Peyer's patch (tissue), 4 donors: Measurements from ENCODE around the gene CTAG1A.
"Not testable (repeated sequence)": the region's sequence is repeated elsewhere in the genome, so short reads cannot be mapped to it uniquely, and the experiment has no call there.

Experiments used
- POLR2A ChIP-seq, 2 donors: fragments of 450-650 bp; IDR thresholded peaks; one replicate each; pipeline ENCODE4 v1.5.1; 2017; ENCODE audit warnings: antibody characterized with exemption in 2 of 2, mild to moderate bottlenecking in 2 of 2, moderate library complexity in 2 of 2
- TF ChIP-seq, protein P1 (sequence below), 6 experiments: fragments of 450-650 bp in 4 of 6; fragments of 200-600 bp in 2 of 6; sonication (generic) in 1 of 6; IDR thresholded peaks; one replicate each; pipeline ENCODE4 v1.5.1; 2017 to 2019; ENCODE audit warnings: antibody characterized with exemption in 6 of 6, mild to moderate bottlenecking in 3 of 6, moderate library complexity in 1 of 6

DNA sequence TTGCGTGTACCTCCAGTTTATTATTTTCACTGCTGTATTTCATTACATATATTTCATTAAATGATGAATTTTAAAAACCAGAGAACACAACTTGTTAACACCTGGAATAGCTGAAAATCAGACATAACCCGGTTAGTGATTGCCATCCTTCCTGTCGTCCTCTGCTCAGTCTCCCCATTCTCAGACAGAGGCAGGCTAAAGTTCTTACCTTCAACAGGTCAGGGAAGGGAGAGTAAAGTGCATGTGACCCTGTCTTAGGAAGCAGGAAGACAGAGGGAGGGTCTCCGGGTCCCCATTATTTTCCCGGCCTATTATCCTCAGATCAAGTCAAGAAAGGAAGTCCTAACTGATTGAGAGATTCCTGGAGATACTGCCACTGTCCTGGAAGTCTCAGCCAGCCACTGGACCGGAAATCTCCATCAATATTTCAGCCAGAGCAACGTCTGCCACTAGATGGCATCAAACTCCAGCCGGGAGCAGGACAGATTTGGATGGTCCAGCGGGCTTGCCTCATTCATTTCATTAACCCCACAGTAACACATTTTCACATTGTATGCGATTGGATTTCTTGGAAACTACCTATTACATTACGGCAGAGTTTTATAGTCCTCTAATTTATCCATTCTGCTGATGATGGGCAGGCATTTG is 36.0 kb downstream of the CTAG1A start:
- TF ChIP-seq, protein P1, sequence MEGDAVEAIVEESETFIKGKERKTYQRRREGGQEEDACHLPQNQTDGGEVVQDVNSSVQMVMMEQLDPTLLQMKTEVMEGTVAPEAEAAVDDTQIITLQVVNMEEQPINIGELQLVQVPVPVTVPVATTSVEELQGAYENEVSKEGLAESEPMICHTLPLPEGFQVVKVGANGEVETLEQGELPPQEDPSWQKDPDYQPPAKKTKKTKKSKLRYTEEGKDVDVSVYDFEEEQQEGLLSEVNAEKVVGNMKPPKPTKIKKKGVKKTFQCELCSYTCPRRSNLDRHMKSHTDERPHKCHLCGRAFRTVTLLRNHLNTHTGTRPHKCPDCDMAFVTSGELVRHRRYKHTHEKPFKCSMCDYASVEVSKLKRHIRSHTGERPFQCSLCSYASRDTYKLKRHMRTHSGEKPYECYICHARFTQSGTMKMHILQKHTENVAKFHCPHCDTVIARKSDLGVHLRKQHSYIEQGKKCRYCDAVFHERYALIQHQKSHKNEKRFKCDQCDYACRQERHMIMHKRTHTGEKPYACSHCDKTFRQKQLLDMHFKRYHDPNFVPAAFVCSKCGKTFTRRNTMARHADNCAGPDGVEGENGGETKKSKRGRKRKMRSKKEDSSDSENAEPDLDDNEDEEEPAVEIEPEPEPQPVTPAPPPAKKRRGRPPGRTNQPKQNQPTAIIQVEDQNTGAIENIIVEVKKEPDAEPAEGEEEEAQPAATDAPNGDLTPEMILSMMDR (IDR thresholded peaks at IDR 0.05), result not testable (repeated sequence)
- not testable (repeated sequence) for TF ChIP-seq POLR2A (IDR thresholded peaks at IDR 0.05)
